Stimulated activated CD8-positive, alpha-beta memory T cell treated with anti-CD3 and anti-CD28 coated beads, Interleukin-7, amount 100 ng/mL, for 4 hours (primary cell): ENCODE results near the gene EML4.
A peak's percentile ranks its signal among the peaks of the same experiment; 100 is the strongest.

Source experiments
- DNase-seq, 2 donors: peaks; one replicate each; pipeline ENCODE4 v3.0.0-alpha.2; 2020; ENCODE audit warnings: low read depth in 2 of 2

Gene EML4

GRCh38 chr2:42224422-42225067 is 55.4 kb downstream of the EML4 start:
- DNase-seq: no peak

- DNase-seq: no peak
Measured at GRCh38 chr2:42225573-42225972, 56.4 kb downstream of the EML4 start.

DNA sequence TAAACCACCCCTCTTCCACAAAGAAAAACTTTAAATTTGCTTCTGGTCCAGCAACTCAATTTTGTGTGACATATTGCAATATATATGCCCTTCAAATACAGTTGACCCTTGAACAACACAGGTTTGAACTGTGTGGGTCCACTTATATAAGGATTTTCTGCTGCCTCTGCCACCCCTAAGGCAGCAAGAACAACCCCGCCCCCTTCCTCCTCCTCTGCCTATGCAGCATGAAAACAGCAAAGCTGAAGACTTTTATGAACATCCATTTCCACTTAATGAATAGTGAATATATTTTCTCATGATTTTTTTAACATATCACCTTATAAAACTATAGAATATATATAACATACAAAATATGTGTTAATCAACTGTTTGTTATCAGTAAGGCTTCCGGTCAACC is 58.3 kb downstream of the EML4 start:
- DNase-seq: no peak

DNA sequence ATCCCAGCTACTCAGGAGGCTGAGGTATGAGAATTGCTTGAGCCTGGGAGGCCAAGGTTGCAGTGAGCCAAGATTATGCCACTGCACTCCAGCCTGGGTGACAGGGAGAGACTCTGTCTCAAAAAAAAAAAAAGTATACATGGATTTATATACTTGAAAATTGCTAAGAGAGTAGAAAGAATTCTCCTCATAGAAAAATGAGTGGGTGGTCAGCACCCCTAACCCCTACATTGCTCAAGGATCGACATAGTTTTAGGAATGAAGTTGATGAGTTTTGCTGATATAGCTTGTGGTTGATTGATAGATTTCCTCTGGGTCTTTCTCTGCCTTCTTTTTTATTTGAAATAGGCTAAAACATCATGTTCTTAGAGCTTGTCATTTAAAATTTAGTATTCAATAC is 58.9 kb downstream of the EML4 start:
- no peak for DNase-seq

DNA sequence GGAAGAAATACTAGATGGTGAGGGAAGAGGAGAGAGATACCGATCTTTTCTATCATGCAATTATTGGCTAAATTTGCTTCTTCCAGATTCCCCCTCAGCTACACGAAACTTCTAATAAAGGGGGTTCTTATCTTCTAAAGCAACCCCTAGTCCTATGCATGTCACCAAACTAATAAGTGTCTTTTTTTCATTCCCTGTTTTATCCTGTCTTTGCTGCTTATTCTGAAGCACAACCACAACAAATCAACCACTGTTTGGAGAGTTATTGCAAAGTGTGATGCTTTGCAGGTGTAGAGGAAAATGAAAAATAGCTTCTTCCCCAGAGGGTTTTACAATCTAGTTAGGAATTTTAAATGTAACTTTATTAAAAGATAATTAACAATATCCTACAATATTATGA is 60.8 kb downstream of the EML4 start:
- no peak for DNase-seq

GRCh38 chr2:42230891-42231290 is 61.7 kb downstream of the EML4 start:
- DNase-seq: no peak

- DNase-seq: no peak
Measured at GRCh38 chr2:42232024-42232423, 62.9 kb downstream of the EML4 start.

DNA sequence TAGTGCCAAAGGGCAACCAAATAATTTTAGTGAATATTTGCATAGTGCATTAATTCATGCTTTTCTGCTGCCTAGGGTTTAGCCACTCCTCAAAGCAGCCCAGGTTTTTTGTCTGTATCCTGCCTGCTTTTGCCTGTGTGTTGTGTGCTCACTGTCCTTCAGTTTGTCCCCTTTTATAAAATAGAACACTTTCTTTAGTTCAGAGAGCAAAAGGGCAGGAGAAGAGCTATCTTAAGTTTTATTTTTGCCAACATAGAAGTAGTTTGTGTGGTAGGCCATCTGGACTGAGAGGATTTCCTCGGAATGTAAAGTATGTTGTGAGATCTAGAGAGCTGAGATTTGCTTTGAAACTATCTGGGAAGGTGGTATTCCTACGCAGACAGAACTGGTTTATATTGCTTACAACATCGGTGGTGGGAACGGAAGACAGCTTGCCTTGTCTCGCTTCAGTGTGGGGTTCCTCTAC is 64.9 kb downstream of the EML4 start:
- DNase-seq: no peak

DNA sequence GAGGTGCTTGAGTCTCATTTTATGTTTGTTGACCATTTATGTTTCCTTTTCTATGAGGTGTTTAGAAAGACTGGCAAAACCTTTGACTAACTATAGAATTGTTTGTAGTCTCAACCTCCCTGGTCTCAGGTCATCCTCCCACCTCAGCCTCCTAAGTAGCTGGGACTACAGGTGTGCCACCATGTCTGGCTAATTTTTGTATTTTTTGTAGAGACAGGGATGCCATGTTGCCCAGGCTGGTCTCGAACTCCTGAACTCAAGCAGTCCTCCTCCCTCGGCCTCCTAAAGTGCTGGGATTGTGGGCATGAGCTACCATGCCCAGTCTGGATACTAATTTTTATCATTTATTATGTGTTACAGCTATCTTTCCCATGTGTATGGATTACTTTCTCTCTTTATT is 67.8 kb downstream of the EML4 start:
- no peak for DNase-seq

DNA sequence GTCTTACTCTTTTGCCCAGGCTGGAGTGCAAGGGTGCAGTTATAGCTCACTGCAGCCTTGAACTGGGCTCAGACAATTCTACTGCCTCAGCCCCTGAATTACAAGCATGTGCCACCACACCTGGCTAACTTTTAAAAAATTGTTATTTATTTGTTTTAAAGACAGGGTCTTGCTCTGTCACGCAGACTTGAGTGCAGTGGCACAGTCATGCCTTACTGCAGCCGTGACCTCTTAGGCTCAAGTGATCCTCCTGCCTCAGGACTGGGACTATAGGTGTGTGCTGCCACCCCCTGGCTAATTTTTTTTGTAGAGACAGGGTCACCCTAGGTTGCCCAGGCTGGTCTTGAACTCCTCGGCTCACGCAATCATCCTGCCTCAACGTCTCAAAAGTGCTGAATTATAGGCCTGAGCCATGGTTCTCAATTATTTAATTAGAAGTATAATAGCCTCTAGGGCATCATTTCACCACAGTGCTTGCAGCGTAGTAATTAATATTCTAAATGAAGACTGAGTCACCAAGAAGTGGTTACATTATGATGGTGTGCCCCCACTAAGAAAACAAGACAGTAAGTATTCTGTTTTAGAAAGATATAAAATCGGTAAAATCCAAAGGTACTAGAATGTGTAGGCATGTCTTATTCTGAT is 69.6 kb downstream of the EML4 start:
- peak in 1 of 2 donors; percentile 2 for DNase-seq

GRCh38 chr2:42239289-42239661 is 70.1 kb downstream of the EML4 start:
- no peak for DNase-seq

GRCh38 chr2:42239811-42240210 is 70.7 kb downstream of the EML4 start:
- no peak for DNase-seq

DNA sequence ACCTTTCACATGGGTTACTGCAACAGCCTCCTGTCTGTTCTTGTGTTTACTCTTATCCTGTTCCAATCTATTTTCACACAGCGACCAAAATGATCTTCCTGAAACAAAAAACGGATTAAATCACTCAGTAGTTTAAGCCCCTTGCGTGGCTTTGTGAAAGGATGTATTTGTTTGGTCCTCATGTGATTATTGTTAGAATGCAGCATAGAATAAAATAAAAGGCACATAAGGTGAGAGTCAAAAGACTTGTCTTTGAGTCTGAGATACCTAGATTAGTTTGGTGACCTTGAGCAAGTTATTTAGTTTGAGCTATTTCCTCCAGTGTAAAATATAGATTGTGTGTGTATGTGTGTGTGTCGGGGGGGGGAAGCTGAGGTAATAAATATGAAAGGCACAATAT is 72.4 kb downstream of the EML4 start:
- DNase-seq: no peak

DNA sequence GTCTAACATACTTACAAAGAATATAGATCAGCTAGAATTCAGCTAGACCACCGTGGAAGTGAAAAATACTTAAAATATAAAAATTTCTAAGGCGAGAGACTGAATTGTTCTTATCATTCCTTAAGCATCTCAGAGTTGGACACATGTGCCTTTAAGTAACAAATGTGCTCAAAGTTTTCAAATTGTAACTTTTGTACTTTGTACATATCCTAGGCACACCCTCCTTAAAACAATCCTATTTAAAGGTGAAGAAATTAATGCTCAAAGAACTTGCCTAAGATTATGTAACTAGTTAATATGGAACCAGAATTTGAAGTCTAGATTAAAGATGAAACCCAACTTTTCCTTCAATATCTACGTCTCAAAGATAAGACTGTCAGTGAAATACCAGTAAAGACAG is 74.1 kb downstream of the EML4 start:
- DNase-seq: no peak

DNA sequence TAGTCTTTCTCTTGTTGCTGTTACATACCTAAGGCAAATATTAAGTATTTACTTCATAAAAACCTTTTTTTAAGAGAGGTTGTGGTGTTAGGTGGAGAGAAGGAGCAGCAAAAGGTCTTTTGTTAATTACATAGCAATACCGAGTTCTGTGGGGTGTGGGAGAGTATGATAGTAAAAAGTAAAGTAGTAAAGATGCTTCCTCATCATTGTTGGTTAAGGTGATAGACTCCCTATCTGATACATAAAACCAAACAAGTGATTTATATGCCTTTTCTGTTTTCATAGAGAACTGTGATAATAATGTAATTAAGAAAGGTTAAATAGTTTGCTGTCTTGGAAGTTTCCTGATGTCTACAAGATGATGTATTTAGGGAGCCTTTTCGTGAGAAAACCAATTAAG is 75.4 kb downstream of the EML4 start:
- no peak for DNase-seq

DNA sequence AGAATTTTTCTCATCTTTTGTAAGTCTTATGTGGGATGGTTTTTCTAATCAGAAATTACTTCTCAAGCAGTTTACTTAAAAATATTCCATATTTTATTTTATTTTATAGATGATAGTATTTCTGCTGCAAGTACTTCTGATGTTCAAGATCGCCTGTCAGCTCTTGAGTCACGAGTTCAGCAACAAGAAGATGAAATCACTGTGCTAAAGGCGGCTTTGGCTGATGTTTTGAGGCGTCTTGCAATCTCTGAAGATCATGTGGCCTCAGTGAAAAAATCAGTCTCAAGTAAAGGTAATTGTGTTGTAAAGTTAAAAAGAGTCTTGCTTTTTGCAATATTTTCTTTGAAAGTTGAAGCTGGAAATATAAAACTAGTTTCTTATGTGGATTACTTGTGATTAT is 76.2 kb downstream of the EML4 start:
- no peak for DNase-seq

DNA sequence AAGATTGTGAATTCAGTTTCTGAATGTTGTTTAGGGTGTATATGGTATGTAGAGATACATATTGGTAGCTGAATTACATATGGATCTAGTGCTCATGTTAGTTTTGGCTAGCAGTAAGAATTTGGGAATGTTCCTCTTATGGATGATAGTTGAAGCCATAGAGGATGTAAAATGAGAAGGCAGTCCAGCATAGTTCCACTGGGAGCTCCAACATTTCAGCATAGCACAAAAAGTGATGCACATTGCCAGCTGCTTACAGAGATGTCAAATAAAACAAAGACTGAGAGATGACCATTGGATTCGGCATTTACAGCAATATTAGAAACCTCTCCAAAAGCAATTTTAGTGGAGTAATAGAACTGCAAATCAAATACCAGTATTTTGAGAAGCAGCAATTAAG is 77.4 kb downstream of the EML4 start:
- no peak for DNase-seq

DNA sequence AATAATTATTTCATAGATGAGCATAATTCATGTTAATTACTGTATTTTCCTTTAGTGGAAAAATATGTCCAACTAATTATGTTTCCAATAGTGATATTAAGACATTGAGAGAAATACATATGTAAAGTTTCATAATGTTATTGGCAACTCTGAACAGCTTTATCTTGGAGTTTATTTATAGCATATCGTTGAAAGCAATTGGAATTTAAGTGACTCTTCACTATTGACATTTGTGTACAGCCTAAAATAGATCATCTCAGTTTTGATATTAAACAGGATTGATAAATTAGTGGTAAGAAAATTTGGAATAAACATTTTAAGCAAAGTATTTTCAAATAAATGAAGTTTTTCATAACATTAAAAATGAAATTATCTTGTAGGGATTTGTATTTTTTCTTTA is 79.7 kb downstream of the EML4 start:
- DNase-seq: no peak

- DNase-seq: no peak
Measured at GRCh38 chr2:42249284-42249683, 80.1 kb downstream of the EML4 start.

DNA sequence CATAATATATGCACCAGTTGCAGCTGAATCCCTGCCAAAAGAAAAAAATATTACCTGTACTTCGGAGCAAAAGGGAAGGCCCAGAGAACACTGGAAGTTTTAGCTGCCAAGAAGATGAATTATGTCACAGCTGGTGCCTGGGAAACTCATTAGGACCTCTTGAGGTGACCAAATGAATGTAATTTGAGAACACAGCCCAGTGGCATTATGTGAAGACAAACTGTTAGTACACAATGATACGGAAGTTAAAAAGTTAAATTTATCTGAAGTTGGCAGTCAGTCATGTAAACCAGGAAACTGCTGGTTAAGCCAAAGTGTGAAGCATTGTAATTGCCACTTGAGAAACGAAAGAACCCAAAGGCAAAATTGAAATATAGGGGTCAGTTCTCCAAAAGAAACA is 80.7 kb downstream of the EML4 start:
- no peak for DNase-seq

- DNase-seq: no peak
Measured at GRCh38 chr2:42250925-42251324, 81.8 kb downstream of the EML4 start.

DNA sequence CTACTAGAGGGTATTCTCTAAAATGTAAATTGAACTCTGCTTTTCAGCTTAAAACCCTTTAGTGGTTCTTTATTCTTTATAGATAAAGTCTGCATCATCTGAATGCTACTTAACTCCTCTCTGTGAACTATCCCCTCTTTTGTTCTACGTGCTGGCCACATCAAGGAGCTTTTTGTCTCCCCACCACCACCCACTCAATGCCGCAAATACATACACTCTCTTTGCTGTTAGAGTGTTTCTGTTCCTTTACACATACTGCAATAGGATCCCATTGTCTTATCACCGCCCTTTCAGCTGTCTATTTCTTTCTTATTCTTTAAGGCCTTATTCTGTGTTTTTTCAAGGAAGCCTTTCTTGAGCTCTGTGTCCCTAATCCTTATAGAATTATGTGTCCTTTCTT is 83.3 kb downstream of the EML4 start:
- peak; percentile 13 for DNase-seq

DNA sequence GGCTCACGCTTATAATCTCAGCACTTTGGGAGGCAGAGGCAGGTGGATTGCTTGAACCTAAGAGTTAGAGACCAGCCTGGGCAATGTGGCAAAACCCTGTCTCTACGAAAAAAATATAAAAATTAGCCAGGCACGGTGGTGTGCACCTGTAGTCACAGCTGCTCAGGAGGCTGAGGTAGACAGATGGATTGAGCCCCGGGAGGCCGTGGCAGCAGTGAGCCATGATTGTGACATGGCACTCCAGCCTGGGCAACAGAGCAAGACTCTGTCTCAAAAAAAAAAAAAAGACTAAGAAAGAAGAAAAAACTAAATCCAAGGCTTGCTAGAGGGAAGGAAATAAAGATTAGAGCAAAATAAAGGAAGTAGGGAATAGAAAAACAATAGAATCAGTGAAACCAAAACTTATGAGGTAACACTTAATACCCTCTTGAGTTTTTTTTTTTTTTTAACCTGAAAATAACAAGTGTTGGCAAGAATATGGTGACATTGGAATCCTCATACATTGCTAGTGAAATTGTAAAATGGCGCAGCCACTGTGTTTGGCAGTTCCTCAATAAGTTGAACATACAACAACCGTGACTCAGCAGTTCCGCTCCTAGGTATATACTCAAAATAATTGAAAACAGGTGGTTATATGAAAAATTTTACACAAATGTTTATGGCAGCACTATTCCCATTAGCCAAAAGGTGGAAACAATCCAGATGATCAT is 85.2 kb downstream of the EML4 start:
- DNase-seq: no peak
